Measurements from ENCODE around the gene KRT38.
A peak's percentile ranks its signal among the peaks of the same experiment; 100 is the strongest.

The KRT38 gene

GRCh38 chr17:41440531-41441033 lies at the start of gene KRT38:
TSS of gene KRT38 (minus strand) at chr17:41440983. CDS start at chr17:41440921, 62 bp downstream.
- no peak for DNase-seq

GRCh38 chr17:41489531-41489930 lies 48.7 kb upstream of the KRT38 start, which contains the start of gene KRT36:
TSS of gene KRT36 (minus strand) at chr17:41489910. CDS start at chr17:41489864, 46 bp downstream.
- DNase-seq, result no peak
- ATAC-seq, result no peak

More at GRCh38 chr17:41440531-41441033, at the start of gene KRT38:
- no peak for ATAC-seq

GRCh38 chr17:41486809-41487530 lies 46.2 kb upstream of the KRT38 start:
- DNase-seq, result peak; percentile 67
- no peak for ATAC-seq

GRCh38 chr17:41486316-41486715 lies 45.5 kb upstream of the KRT38 start:
- DNase-seq (no peak), ATAC-seq (no peak)

- ATAC-seq, result no peak
- no peak for DNase-seq
Measured at GRCh38 chr17:41484920-41485904, 44.4 kb upstream of the KRT38 start.

- DNase-seq (no peak), ATAC-seq (no peak)
Measured at GRCh38 chr17:41483991-41484826, 43.4 kb upstream of the KRT38 start.

- ATAC-seq (no peak), DNase-seq (no peak)
Measured at GRCh38 chr17:41483531-41483930, 42.7 kb upstream of the KRT38 start.

- DNase-seq, result no peak
- ATAC-seq, result no peak
Measured at GRCh38 chr17:41481036-41481435, 40.3 kb upstream of the KRT38 start, which contains the start of gene KRT35. TSS of gene KRT35 (minus strand) at chr17:41481151. CDS start at chr17:41481097, 54 bp downstream.

- ATAC-seq (no peak), DNase-seq (no peak)
Measured at GRCh38 chr17:41480581-41480980, 39.8 kb upstream of the KRT38 start.

- no peak for DNase-seq
- ATAC-seq, result no peak
Measured at GRCh38 chr17:41480136-41480535, 39.4 kb upstream of the KRT38 start.

- no peak for ATAC-seq
- no peak for DNase-seq
Measured at GRCh38 chr17:41478237-41478636, 37.5 kb upstream of the KRT38 start.

- no peak for ATAC-seq
Measured at GRCh38 chr17:41476866-41477815, 36.4 kb upstream of the KRT38 start.

GRCh38 chr17:41475421-41475820 lies 34.6 kb upstream of the KRT38 start:
- ATAC-seq (no peak), DNase-seq (no peak)

More at GRCh38 chr17:41476866-41477815, 36.4 kb upstream of the KRT38 start:
- DNase-seq, result no peak

- ATAC-seq (no peak), DNase-seq (no peak)
Measured at GRCh38 chr17:41474863-41475262, 34.1 kb upstream of the KRT38 start.

- no peak for DNase-seq
Measured at GRCh38 chr17:41468346-41468745, 27.6 kb upstream of the KRT38 start.

GRCh38 chr17:41467561-41467960 lies 26.8 kb upstream of the KRT38 start:
- ATAC-seq (no peak), DNase-seq (no peak)

More at GRCh38 chr17:41468346-41468745, 27.6 kb upstream of the KRT38 start:
- ATAC-seq, result no peak

- DNase-seq (no peak), ATAC-seq (no peak)
Measured at GRCh38 chr17:41466988-41467387, 26.2 kb upstream of the KRT38 start, which contains the start of gene KRT32. TSS of gene KRT32 (minus strand) at chr17:41467386. CDS start at chr17:41467325, 61 bp downstream.

- DNase-seq, result no peak
- ATAC-seq, result no peak
Measured at GRCh38 chr17:41464682-41465081, 23.9 kb upstream of the KRT38 start.

GRCh38 chr17:41464173-41464572 lies 23.4 kb upstream of the KRT38 start:
- ATAC-seq (no peak), DNase-seq (no peak)

GRCh38 chr17:41463746-41464145 lies 23.0 kb upstream of the KRT38 start:
- no peak for ATAC-seq
- DNase-seq, result no peak

All from stimulated activated naive CD8-positive, alpha-beta T cell treated with anti-CD3 and anti-CD28 coated beads, Interleukin-15, Interleukin-2, amounts not matched to agents 100 U/mL and 50 U/mL, for 24 hours (primary cell).